Measurements from ENCODE around the gene REPIN1. TPM values are rescaled to one million over a fixed set of nuclear protein-coding genes. Genes with fewer than 3 reads are reported as not detected.

The REPIN1 gene
- total RNA-seq, 1 experiment from 2014 or later: 155 TPM

- DNase-seq (ENCODE audit: low read depth): no peak
Observed at GRCh38 chr7:150390205-150390604, 21.6 kb downstream of the REPIN1 start.

- DNase-seq (ENCODE audit: low read depth): no peak
Observed at GRCh38 chr7:150393325-150393724, 24.7 kb downstream of the REPIN1 start.

DNA sequence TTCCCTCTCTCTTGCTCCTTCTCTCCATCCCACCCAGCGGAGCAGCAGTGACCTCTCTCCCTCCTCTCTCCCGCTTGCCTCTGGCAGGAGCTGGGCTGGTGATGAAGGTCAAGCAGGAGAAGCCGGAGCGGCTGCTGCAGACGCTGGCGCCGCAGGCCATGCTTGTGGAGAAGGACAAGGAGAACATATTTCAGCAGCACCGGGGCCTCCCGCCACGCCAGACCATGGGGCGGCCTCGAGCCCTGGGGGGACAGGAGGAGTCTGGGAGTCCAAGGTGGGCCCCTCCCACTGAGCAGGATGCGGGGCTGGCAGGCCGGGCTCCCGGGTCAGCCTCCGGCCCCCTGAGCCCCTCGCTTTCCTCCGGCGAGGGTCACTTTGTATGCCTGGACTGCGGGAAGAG is 27.8 kb downstream of the REPIN1 start:
- DNase-seq (ENCODE audit: low read depth): no peak

- DNase-seq (ENCODE audit: low read depth): no peak
Observed at GRCh38 chr7:150396851-150397260, 28.2 kb downstream of the REPIN1 start.

DNA sequence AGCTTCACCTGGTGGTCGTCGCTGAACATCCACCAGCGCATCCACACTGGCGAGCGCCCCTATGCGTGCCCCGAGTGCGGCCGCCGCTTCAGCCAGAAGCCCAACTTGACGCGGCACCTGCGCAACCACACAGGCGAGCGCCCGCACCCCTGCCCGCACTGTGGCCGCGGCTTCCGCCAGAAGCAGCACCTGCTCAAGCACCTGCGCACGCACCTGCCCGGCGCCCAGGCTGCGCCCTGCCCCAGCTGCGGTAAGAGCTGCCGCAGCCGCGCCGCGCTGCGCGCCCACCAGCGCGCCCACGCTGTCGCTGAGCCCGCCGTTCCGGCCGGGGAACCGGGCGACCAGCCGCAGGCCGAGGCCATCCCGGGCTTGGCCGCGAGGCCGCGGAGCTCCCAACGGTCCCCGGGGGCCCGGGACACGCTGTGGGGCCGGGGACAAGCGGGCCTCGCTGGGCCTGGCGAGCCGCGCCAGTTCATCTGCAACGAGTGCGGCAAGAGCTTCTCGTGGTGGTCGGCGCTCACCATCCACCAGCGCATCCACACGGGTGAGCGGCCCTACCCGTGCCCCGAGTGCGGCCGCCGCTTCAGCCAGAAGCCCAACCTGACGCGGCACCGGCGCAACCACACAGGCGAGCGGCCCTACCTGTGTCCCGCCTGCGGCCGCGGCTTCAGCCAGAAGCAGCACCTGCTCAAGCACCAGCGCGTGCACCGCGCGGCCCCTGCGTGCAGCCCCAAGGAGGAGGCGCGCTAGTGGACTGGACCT is 28.9 kb downstream of the REPIN1 start:
- DNase-seq (ENCODE audit: low read depth): no peak

- DNase-seq (ENCODE audit: low read depth): no peak
Observed at GRCh38 chr7:150398108-150398964, 29.7 kb downstream of the REPIN1 start.

GRCh38 chr7:150398965-150399320 is 30.3 kb downstream of the REPIN1 start:
- no peak for DNase-seq (ENCODE audit: low read depth)

GRCh38 chr7:150399421-150400007 is 30.9 kb downstream of the REPIN1 start:
- no peak for DNase-seq (ENCODE audit: low read depth)

DNA sequence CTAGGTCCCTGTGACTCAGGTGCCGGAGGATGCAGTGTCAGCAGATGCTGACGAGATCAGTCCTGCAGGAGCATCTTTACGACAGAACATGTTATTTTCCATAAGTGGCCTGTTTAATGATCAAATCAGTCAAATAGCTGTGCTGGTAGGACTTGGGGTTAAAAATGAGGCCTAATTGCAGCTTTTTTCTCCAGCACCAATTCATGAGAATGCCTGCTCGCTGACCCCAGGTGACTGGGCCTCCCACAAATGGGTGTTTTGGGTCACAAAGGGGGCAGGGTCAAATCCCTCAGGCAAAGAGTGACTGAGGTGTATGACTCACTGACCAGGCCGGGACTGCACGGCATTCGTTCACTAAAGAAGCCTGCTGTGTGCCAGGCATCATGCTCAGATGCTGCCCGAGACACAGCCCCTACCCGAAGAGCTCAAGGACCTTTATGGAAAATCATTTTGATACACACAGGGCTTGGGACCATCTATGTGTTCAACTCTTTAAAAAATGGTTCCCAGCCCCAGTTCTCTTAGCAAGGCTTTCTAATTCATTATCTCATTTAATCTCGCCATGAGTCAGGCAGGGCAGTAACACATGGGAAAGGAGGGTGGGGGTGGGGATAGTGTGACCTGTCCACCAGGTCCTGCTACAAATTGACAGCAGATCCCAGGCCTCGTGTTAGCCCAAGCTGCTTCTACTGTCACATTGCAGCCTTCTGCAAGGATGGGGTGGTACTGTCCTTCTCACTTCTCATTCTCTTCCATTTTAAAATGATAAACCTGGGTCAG is 31.6 kb downstream of the REPIN1 start:
- DNase-seq (ENCODE audit: low read depth): peak; percentile 97

- DNase-seq (ENCODE audit: low read depth): peak; percentile 56
Observed at GRCh38 chr7:150400788-150401423, 32.3 kb downstream of the REPIN1 start.

- DNase-seq (ENCODE audit: low read depth): peak; percentile 32
Observed at GRCh38 chr7:150401424-150401790, 32.8 kb downstream of the REPIN1 start.

GRCh38 chr7:150401861-150402631 is 33.4 kb downstream of the REPIN1 start:
- DNase-seq (ENCODE audit: low read depth): no peak

DNA sequence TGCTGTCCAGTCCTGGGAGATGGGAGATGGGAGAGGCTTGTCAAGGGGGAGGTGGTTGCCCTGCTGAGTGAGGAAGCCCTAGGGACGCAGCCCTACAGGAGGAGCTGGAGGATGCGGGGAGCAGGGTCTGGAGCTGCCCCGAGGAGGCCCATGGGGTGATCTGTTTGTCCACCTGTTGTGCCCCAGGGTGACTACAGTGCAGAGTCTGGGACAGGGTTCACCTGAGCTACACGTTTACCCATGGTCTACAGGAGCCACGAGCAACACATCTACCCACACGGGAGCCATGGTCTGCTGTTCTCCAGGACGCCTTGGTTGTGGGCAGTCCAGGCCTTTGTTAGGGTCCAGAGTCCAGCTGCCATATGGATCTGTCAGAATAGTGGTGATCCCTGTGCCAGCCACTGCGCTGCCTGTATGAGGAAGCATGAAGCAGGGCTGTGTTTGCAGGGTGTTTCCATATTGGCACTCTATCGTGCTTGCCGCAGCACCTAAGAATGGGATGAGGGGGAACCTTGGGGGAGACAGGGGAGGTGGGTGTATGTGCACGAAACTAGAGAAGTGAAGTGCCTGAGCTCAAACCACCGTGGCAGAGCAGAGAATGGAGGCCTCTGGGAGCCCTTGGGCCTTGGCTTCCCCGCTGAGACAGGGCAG is 34.2 kb downstream of the REPIN1 start:
- no peak for DNase-seq (ENCODE audit: low read depth)

DNA sequence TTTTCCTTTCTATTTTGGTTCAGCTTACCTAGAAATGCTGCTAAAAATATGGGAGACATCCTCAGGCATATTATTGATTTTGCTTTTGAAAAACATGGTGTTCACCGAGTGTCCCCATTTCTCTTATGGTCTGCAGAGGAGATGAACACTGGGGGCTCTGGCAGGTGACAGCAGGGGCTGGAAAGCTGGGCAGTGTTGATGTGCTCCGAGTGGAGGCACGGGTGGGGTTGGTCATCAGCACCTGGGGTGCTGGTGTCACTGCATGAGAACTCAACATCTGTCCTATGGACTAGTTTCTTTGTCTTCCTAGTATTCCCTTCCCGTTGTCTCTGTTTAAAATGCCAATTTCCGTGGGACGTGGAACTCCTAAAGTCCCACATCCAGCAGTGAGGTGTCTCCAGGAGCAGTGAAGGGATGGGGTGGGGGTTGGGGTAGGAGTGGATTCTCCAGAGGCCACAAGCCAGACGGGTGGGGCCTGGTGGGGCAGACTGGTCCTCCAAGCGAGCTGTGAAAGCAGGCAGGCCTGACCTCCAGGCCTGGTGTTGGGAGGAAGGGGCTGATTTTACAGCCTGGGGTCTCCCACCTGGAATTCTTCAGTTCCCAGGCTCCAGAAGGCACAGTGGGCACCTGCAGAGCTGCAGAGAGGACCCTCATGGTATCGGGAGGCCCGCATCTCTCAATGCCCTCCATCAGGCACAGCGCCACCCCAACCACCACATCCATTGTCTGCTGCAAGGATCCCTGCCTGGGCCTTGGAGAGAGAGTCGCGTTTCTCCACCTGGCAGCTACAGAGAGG is 35.0 kb downstream of the REPIN1 start:
- no peak for DNase-seq (ENCODE audit: low read depth)

DNA sequence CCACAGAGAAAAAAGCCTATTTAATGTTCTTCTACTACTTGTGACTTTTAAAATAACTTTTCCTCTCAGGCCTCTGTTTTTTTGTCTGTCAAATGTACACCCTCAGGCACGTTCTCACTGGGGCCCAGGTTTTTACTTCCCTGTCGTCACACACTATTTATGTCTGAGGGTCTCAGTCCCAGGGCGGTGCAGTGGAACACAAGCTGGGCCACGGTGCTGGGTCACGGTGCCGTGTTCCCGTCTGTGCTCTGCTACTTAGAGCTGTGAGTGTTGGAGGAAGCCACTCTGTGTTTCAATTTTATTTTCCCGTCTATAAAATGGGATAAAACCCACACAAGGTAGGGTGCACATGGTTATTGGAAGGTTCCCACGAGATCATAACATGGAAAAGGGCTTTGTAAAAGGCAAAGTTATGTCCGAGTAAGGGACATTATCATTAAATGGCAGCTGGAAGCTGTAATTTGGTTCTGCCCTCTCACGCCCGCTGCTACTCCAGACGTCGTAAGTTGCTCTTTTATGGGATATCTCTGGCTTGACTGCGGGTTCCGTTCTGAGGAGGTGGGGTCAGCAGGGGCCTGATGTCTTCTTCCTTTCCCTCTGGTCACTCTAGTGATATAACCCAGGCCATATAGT is 35.7 kb downstream of the REPIN1 start:
- no peak for DNase-seq (ENCODE audit: low read depth)

DNA sequence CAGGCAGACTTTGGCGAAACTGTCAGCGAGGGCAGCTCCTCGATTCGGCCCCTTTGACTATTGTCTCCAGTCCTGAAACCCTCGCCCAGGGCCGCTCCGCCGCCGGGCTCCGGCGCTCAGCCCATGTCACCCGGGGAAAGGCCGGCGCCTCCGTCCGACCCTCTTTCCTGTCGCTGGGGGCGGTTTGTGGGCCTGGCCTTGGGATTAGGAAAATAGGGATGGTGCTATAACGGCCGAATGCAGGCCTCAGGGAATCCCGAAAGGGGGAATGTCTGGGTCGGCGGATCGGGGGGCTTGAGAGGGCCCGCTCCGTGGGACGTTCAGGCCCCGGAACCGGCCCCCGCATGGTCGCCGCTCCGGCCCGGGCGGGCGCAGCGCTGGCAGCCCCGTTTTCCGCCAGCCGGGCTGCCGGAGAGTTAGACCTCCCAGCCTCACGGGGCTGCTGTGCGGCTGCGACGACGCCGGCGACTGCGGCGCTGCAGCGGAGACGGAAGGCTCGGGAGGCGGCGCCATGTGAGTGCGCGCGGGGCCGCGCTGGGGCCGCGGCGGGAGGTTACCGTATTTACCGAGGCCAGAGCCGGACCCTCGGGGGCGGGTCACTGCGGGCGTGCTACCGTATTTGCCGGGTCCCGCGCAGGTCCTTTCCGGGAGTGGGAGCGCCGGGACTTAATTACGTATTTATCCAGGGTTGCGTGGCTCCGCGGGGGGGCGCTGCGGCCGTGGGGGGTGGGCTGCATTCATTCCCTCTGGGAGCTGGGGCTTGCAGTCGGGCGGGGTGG is 36.4 kb downstream of the REPIN1 start:
- DNase-seq (ENCODE audit: low read depth): peak; percentile 74

GRCh38 chr7:150405584-150406311 is 37.1 kb downstream of the REPIN1 start:
- DNase-seq (ENCODE audit: low read depth): peak; percentile 26

DNA sequence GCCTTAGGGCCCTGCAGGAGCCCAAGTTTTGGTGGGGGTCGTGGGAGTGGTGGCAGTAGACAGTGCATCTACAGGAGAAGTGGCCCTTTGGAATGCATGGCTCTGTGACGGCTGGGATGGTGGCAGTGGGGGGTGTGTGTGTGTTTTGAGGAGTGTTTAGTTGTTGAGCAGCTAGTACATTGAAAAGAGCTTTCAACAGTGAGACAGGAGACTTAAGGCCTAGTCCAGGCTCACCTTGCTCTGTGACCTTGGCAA is 37.6 kb downstream of the REPIN1 start:
- no peak for DNase-seq (ENCODE audit: low read depth)

All from M059J (cell line).